Measurements from ENCODE around the gene CHIA. TPM values are rescaled to one million over a fixed set of nuclear protein-coding genes. Genes with fewer than 3 reads are reported as not detected.
A peak's percentile ranks its signal among the peaks of the same experiment; 100 is the strongest.

The CHIA gene
- total RNA-seq, 6 experiments from 2014 or later: not detected

DNA sequence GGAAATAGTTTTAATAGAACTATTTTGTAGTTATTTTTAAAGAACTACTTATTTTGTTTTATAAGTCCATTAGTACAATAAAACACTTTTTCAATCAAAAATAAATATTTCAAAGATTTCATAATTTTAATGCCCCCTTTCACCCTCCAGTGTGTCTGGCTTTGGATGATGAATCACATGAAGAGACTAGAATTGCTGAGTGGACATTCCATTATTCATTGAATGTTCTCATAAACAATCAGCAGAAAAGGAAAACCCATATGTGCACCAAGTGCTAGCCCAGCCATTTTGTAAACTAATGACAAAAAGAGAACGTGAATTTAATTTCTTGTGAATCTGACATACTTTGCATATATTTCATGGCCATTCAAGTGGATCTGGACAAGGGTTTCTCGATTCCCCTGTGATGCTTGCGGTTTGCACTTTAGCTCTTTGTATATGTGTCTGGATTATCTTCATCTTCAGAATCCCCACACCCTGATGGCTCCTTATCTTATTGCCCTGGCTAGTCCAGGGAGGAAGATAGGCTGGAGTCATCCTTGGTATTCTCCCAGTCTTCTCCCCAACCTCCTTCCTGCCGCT lies 20.7 kb upstream of the CHIA start:
- H3K36me3 Mint-ChIP-seq (ENCODE audit: low read depth): no peaks in the 10 kb centered on the region
- H3K27me3 Mint-ChIP-seq (ENCODE audit: insufficient read depth): peaks cover 36% of the 10 kb centered on the region
- H3K4me3 Mint-ChIP-seq: no peak overlapping the region
- H3K9me3 Mint-ChIP-seq: no peaks in the 10 kb centered on the region
- DNase-seq: no peak
- H3K4me1 Mint-ChIP-seq (ENCODE audit: low read depth): peaks cover 8% of the 10 kb centered on the region
- TF ChIP-seq, protein P1, sequence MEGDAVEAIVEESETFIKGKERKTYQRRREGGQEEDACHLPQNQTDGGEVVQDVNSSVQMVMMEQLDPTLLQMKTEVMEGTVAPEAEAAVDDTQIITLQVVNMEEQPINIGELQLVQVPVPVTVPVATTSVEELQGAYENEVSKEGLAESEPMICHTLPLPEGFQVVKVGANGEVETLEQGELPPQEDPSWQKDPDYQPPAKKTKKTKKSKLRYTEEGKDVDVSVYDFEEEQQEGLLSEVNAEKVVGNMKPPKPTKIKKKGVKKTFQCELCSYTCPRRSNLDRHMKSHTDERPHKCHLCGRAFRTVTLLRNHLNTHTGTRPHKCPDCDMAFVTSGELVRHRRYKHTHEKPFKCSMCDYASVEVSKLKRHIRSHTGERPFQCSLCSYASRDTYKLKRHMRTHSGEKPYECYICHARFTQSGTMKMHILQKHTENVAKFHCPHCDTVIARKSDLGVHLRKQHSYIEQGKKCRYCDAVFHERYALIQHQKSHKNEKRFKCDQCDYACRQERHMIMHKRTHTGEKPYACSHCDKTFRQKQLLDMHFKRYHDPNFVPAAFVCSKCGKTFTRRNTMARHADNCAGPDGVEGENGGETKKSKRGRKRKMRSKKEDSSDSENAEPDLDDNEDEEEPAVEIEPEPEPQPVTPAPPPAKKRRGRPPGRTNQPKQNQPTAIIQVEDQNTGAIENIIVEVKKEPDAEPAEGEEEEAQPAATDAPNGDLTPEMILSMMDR (IDR thresholded peaks at IDR 0.05): no peak
- H3K27ac Mint-ChIP-seq: no peak overlapping the region

DNA sequence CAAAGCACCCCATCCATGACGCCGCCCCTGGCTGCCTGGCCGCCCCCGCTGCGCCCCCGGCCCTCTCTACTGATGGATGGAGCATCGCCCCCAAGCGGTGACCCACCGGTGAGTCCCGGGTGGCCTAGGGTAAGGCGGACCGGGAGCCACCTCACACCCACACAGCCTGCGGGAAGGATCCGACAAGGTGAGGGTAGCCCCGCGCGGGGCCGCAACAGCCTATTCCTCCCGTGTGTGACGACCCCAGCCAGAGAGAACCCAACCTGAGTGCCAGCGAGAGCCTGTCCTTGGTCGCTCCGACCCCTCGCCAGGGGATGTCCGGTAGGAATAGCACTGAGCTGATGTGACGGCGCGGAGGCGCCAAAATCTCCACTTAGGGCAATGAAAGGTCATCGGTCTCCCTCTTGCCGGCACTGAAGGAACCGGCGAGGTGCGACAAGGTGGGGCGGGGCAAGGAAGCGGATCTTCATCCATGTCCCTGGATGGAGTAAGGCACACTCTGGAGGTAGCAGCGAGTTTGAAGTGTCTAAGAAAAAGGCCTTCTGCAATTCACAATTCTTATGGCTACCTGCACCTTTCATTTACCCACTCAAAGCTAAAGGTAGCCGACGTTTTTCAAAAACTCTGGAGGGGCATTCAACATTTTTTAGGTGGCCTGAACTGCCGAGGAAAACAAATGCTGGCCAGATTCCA lies 19.7 kb upstream of the CHIA start:
- TF ChIP-seq, protein P1 (IDR thresholded peaks at IDR 0.05): no peak

DNA sequence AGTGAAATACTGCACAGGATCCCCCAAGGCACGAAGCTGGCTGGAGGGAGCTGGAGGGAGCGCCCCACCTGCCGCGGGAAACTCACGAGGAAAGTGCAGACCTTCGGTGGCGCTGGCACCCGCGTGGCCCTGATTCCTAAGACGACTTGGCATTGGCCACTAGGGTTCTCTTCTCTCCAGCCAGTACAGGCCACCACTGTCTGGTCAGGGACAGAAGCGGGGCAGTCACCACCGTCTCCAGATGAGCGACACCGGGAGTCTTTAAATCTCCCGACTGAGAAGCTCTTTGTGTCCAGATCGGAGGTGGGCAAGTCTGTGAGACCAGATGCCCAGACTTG lies 19.2 kb upstream of the CHIA start:
- TF ChIP-seq, protein P1 (IDR thresholded peaks at IDR 0.05): no peak
- H3K36me3 Mint-ChIP-seq (ENCODE audit: low read depth): no peaks in the 10 kb centered on the region
- H3K9me3 Mint-ChIP-seq: no peaks in the 10 kb centered on the region
- peaks cover 17% of the 10 kb centered on the region for H3K4me1 Mint-ChIP-seq (ENCODE audit: low read depth)
- H3K4me3 Mint-ChIP-seq: no peak overlapping the region
- no peak for DNase-seq
- H3K27ac Mint-ChIP-seq: no peak overlapping the region
- peaks cover 37% of the 10 kb centered on the region for H3K27me3 Mint-ChIP-seq (ENCODE audit: insufficient read depth)

More for the DNA sequence above, 19.7 kb upstream of the CHIA start:
- no peak overlapping the region for H3K4me3 Mint-ChIP-seq
- no peak overlapping the region for H3K27ac Mint-ChIP-seq
- H3K9me3 Mint-ChIP-seq: no peaks in the 10 kb centered on the region
- no peak for DNase-seq
- no peaks in the 10 kb centered on the region for H3K36me3 Mint-ChIP-seq (ENCODE audit: low read depth)
- H3K27me3 Mint-ChIP-seq (ENCODE audit: insufficient read depth): peaks cover 37% of the 10 kb centered on the region
- peaks cover 17% of the 10 kb centered on the region for H3K4me1 Mint-ChIP-seq (ENCODE audit: low read depth)

DNA sequence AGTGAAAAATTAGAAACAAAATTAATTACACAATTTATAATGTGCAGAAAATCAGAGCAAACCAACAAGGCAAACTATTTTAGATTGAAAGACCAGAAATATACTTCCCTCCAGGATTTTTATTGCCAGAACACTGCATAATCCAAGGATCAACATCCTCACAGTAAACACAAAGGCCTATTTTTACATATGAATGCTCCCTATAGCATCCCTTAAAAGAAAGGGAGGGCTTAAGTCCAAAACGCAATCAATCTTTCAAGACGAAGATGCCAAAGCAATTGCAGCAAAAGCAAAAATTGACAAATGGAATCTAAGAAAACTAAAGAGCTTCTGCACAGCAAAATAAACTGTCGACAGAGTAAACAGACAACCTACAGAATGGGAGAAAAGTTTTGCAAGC lies 18.6 kb upstream of the CHIA start:
- Mint-ChIP-seq H3K9me3 (no peaks in the 10 kb centered on the region), H3K27ac (no peak overlapping the region), H3K4me3 (no peak overlapping the region), H3K27me3 (ENCODE audit: insufficient read depth) (peaks cover 35% of the 10 kb centered on the region), H3K36me3 (ENCODE audit: low read depth) (no peaks in the 10 kb centered on the region), H3K4me1 (ENCODE audit: low read depth) (peaks cover 17% of the 10 kb centered on the region)
- DNase-seq: no peak
- TF ChIP-seq, protein P1 (IDR thresholded peaks at IDR 0.05): no peak

DNA sequence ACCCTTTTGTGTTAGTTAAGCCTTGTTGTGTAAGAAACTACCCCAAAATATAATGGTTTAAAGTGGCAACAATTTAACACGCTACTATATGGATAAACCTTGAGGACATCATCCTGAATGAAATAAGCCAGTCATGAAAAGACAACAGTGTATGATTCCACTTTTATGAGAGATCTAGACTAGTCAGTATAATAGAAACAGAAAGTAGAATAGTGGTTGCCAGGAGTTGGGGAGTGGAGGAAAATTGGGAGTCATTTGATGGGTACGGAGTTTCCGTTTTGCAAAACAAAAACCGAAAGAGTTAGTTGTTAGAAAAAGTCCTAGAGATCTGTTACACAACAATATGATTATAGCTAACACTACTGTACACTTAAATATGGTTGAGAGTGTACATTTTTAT lies 16.0 kb upstream of the CHIA start:
- Mint-ChIP-seq H3K9me3 (no peaks in the 10 kb centered on the region), H3K4me3 (peak overlapping the region; percentile 68; the same call in 1 of the 2 replicates), H3K36me3 (ENCODE audit: low read depth) (no peaks in the 10 kb centered on the region), H3K27me3 (ENCODE audit: insufficient read depth) (peaks cover 37% of the 10 kb centered on the region), H3K27ac (no peak overlapping the region), H3K4me1 (ENCODE audit: low read depth) (peaks cover 17% of the 10 kb centered on the region)
- DNase-seq: no peak
- TF ChIP-seq, protein P1 (IDR thresholded peaks at IDR 0.05): no peak
